Hepatocyte (in vitro differentiated cells): ENCODE data around the gene EML4.

Source experiments
- EZH2phosphoT487 ChIP-seq: fragments of 200-600 bp; sonication (generic); IDR thresholded peaks from one replicate; pipeline ENCODE4 v1.6.1; 2018; ENCODE audit warnings: antibody characterized with exemption, mild to moderate bottlenecking, low read depth, moderate library complexity; ENCODE audit not compliant: unreplicated experiment, severe bottlenecking
- TF ChIP-seq, protein P1 (sequence below): fragments of 200-600 bp; sonication (generic); IDR thresholded peaks from 2 replicates; pipeline ENCODE4 v1.5.1; 2016; ENCODE audit warnings: antibody characterized with exemption, mild to moderate bottlenecking; ENCODE audit not compliant: poor library complexity

DNA sequence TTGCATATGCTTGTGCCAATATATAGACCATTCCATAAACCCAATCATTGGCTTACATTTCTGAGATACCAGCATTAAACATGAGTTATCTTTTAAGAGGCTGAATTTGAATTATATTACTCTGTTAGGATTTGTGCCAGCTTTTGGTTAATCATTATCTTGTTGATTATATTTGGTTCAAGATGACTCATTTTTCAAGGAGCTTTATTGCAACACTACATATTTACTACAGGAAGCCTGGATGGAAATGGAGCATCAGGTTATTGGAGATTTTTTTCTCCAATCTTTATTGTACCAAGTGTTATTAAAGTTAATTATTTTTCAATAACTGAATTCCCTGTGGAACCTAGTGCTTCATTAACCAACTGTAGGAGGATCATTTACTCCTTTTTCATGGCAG, 26.4 kb downstream of the EML4 start:
- TF ChIP-seq, protein P1, sequence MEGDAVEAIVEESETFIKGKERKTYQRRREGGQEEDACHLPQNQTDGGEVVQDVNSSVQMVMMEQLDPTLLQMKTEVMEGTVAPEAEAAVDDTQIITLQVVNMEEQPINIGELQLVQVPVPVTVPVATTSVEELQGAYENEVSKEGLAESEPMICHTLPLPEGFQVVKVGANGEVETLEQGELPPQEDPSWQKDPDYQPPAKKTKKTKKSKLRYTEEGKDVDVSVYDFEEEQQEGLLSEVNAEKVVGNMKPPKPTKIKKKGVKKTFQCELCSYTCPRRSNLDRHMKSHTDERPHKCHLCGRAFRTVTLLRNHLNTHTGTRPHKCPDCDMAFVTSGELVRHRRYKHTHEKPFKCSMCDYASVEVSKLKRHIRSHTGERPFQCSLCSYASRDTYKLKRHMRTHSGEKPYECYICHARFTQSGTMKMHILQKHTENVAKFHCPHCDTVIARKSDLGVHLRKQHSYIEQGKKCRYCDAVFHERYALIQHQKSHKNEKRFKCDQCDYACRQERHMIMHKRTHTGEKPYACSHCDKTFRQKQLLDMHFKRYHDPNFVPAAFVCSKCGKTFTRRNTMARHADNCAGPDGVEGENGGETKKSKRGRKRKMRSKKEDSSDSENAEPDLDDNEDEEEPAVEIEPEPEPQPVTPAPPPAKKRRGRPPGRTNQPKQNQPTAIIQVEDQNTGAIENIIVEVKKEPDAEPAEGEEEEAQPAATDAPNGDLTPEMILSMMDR = no peak
- no peak for TF ChIP-seq EZH2phosphoT487
